GM19463 (cell line): ENCODE measurements around the gene RASSF3.

ENCODE experiments used
- ATAC-seq: cut with Tn5 transposase; IDR thresholded peaks from one replicate; pipeline ENCODE4 v1.9.1; 2021; ENCODE audit warnings: mild to moderate bottlenecking, moderate library complexity; ENCODE audit not compliant: unreplicated experiment

The RASSF3 gene

DNA sequence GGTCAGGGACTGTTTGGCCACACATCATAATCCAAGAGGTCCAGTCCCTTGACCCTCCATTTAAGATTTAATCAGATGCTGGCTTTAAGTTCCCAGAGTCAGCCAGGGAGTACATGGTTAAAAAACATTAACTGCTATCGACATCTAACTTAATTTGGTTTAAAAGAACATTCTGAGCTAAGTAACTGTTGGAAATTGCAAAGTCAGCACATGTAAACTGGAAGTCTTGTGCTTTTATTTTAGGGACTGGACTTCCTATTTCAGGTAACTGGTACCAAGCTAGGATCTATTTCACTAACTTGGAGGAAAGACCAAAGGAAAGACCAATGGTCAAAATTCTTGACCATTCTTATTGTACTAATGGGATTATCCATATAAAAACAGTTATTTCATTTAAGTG lies 108.4 kb downstream of the RASSF3 start:
- ATAC-seq: no peak

DNA sequence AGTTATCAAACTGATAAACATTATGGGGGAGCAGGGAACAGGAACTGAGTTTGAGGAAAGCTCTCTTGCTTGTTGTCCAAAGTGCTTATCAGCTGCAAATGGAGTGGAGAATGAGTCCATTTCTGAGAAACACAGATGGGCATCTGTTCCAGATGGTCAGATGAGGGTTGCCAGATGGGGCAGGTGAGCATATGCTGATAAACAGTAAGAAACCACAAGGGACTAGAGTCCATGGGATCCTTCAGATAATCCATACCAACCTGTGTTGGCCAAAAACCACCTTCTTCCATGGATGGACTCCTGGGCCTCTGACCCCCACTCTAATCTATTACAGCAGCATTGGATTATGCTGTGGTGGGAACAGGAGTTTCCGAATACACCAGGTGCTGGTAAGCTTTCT lies 110.6 kb downstream of the RASSF3 start:
- no peak for ATAC-seq

DNA sequence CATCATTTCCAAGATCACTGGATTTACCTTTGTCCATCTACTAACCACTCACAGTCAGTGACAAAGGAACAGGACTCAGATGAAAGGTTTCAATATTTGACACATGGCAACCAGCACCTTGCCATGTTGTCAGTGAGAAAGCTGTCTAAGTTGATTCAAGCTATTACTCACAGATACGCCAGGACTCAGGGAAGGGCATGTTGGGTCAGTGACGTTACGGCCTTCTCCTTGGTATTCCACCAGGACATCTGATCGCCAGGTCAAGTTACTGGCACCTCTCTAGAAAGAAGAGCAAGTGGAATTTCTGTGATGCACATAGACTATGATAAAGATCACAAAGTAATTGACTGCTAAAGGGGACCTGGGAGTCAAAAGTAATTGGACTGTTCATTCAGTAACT lies 112.5 kb downstream of the RASSF3 start:
- no peak for ATAC-seq

DNA sequence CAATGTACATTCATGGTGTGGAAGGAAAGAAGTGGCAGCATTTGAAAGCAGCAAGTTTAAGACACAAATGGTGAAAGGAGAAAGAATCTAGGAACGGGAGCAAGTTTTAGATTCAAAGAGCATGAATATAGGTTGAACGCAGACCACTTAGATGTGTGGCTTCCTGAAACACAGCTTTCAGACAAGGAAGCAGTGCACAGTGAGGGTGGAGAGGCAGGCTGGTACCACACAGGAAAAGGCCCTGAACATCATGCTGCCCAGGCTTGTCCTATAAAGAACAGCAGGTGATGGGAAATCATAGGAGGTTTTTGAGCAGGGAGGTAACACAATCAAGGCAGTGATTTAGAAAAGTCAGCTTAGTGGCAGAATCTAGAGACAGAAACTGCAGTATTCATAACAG lies 113.3 kb downstream of the RASSF3 start:
- ATAC-seq: no peak

DNA sequence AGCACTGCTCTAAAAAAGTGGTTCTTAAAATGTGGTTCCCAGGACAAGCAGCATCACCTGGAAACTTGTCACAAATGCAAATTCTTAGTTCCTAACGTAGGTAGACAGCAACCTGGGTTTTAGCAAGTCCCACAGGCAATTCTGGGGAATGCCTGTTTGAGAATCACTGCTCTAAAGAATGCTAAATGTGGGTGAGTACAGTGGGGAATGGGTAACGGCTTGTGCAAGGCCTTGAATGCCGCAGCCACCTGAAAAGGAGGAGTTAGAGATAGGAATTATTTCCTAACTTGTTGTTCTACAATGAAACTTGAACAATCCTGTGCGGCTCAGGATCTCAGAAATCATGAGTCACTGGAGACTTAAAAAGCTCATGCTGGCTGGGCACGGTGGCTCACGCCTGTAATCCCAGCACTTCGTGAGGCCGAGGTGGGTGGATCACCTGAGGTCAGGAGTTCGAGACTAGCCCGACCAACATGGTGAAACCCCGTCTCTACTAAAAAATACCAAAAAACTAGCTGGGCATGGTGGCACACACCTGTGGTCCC lies 114.0 kb downstream of the RASSF3 start:
- ATAC-seq: no peak

DNA sequence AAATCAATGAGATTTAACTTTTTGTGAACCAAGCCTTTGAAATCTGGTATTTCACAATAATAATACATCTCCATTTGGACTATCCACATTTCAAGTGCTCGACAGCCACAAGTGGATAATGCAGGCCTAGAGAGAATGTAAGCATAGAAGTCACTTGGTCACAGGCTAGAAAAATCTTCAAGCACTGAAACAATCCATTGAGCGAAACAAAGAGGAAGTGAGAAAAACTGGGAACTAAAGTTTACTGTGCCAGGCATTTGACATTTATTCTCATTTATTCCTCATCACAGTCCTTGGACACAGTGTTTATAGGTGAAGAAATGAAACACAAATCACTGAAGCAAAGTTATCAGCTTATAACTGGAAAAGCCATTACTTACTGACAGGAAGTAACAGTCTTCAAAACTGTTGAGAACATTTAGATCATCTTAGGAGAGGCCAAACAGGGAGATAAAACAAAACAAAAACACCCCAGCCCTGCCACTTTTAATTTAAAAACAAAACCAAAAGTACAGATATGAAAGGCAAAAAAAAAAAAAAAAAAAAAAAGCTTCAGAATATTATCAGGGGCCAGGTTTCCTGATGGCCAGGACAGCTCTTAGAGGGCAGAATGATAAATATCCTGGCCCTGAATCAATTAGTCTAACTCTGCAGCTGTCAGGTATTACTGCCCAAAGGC lies 119.8 kb downstream of the RASSF3 start:
- no peak for ATAC-seq

DNA sequence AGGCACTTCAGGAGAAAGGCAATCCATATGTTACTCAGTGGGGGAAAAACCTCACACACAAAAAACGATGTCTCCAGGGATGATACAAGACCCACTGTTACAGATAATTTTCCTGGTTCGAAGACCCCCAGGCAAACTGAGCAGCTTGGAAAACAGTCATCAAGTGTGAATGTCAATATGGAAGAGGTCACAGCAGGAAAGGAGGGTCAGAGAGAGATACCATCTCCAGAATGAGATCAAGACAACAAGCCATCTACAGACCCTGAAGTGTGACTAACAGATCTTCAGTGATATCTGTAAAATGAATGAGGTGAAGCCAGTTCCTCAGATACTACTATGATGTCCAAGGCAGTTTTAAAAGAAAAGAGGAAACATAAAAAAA lies 120.3 kb downstream of the RASSF3 start:
- no peak for ATAC-seq

DNA sequence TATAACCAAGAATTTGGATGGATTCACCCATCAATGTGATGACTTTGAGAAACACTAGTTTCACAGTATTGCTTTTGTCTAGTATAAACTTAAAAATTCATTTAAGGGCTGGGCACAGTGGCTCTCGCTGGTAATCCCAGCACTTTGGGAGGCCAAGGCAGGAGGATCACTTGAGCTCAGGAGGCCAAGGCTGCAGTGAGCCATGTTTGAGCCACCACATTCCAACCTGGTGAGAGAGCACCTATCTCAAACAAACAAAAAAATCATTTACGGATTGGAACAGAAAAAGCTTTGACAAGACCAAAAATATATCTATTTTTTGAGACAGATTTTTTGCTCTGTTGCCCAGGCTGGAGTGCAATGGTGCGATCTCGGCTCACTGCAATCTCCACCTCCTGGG lies 121.4 kb downstream of the RASSF3 start:
- ATAC-seq: no peak

DNA sequence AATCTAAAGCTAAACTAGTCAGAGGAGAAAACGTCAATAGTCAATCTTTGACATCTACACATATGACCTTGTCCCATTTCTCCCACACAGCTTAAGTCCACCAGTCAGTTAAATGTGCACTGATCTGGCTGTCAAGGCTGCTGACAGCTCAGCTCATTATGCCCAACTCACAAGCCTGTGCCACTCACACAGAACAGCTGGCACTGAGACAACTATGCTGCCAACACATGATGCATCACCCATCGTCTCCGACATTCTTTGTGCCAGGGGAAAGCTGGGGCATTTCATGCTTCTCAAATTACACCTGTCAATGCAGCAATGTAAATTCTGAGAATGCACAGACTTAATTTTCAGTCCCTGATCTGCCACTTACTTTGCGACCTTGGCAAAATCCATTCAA lies 123.6 kb downstream of the RASSF3 start:
- ATAC-seq: no peak

DNA sequence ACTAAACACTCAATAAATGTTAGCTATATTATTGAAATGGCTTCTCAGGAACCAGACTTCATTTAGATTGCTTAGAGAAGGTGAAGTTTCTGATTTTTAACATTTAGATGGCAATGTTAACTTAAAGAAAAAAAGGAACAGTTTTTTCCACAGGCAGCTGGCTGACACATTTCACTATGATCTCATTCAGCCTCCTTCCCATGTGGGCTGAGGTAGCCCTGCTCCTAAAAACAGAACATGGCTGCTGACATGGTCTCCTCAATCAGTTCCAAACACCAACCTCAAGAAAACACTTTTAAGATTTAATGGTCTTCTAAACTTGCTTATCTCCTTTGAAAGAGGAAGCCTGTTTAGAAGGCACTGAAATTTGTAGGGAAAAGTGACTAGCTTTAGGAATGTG lies 125.1 kb downstream of the RASSF3 start:
- no peak for ATAC-seq

DNA sequence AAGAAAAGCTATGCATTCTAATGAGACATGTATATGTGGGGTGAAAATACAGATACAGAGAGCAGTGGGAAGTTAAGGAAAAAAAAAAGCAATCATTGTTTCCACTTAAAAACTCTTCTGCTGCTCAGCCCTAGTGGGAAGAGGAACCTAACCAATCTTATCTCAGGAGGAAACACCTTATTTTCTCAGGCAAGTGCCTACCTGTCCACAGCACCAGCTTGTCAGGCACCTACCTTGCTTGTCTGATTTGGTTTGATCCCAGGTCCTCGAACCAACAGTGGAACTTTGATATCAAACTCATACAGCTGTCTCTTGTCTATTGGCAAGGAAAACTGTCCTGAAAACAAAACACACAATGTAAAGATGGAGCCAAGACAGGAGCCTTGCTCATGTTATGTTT lies 126.5 kb downstream of the RASSF3 start:
- ATAC-seq: no peak

DNA sequence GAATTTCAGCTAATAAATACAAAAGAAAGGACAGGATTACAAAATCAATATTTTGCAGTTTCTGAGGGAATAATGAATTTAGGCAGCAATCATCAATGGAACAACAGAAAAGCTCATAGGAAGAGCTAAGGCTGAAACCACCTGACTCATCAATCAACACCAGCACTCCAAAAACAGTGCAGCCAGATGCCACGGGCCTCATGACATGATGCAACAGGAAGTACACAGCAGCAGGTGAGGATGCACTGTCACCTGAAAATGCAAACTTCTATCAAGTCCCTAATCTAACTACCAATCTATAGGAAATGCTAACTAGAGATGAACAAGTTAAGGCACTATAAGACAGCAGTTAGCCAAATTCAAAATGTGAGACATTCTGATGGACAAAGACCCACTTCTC lies 127.2 kb downstream of the RASSF3 start:
- no peak for ATAC-seq

DNA sequence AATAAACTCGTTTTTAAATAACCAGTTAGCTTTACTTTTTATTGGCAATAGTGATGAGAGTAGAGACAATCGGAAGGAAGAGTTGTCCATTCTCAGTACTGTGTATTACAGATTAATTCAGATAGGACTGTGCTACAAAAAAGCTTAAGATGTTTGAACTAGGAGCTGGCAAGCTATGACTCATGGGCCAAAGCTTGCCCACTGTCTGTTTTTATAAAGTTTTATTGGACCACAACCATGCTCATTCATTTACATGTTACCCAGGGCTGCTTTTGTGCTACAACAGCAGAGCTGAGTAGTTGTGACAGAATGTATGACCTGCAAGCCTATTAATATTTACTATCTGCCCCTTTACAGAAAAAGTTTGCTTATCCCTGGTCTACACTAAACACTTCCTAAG lies 129.5 kb downstream of the RASSF3 start:
- ATAC-seq: no peak

DNA sequence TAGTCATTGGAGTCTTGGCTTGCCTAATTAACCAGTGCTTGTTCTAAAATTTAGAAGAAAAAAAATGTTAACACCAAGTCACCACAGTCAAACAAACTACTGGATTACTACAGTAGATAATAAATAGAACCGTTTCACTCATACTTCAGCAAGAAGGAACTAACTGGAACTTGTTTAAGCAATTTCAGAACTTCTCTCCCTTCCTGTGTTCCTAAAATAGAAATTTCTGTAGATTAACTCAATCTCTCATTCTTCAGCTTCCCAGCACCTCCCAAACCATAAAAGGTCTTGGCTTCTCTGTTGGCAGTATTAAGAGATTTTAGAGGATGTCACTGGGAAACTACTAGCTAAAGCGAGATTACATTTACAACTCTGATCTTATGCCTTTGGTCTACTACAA lies 130.4 kb downstream of the RASSF3 start:
- no peak for ATAC-seq

DNA sequence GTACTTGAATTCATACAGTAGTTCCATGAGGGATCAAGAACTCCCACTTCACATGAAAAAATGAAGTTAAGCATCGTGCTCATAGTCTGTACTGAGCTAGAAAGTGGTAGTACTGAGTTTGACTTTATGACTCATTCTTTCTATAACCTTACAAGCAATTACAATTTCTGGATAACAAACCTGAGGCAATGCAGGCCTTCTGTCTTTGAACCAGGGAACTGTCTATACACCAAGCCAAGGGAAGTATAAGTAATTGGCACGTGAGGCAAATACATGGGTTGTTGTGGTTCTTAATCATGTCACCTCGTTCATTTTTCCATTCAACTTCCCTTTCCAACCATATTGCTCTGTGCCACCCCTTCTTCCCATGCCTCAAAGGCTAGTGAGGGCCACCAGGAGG lies 132.1 kb downstream of the RASSF3 start:
- no peak for ATAC-seq

DNA sequence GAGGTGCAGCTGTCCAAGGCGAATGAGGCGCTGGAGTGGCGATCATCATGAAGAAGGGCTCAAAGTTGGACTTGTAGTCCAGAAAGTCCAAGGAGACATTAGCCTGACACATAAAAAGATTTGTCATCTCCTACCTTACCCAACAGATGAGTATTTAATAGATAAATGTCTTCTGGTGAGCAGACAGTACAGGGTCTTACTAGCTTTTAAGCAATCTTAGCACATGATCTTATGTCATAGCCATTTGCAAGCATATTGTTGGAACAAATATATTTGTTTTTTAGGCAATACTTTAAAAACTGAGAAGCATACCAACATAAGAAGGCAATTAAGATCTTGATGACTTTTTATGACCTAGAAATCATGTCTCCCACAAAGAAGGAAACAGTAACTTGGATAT lies 132.9 kb downstream of the RASSF3 start:
- ATAC-seq: no peak

DNA sequence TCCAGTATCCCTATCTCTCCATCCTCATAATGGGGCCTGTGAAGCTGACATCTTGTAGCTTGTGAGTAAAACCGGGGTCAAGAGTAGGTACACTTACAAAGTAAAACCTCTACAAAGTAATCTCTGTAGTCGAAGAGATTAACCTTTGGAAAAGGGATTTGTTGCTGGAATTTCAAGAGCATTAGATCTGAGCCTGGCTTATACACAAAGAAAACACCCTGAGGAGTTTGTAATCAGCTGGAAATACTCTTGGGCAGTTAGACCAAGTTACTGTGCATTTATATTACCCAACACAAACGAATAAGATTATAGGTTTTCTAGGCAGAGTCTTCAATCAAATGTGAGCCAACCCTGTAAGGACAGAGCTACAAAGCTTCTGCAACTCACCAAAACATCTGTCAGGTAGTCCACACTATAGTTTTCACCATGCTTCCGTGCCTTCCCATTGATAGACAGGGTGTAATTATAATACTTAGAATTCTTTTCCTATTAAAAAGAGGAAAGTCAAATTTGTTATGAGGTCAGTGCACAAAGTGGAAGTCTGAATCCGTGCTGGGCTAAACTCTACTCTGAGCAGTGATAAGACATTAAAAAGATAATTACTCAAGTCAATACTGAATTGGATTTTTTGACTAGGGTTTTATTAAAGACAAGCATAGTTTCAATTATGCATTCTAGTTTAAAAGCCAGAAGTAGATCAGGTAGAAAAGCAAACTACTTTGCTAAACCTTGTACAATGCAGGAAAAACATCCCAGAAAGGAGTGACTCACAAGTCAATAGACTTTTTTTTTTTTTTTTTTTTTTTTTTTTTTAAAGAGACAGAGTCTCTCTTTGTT lies 134.3 kb downstream of the RASSF3 start:
- no peak for ATAC-seq

DNA sequence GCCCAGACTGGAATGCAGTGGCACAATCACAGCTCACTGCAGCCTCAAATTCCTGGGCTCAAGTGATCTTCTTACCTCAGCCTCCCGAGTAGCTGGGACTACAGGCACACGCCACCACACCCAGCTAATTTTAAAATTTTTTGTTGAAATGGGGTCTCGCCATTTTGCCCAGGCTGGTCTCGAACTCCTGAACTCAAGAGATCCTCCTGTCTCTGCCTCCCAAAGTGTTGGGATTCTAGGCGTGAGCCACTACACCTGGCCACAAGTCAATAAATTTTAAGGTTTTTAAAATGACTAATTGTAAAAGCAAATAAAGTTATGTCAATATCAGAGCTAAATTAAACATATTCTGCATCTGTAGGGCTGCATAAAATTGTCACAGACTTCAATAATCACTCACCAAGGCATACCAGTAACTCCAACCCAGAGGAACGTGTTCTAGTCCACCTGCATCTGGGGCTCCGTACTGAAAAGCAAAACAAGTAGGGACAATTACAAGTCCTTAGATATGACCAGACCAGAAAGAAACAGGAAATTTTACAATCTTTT lies 135.0 kb downstream of the RASSF3 start:
- ATAC-seq: no peak

DNA sequence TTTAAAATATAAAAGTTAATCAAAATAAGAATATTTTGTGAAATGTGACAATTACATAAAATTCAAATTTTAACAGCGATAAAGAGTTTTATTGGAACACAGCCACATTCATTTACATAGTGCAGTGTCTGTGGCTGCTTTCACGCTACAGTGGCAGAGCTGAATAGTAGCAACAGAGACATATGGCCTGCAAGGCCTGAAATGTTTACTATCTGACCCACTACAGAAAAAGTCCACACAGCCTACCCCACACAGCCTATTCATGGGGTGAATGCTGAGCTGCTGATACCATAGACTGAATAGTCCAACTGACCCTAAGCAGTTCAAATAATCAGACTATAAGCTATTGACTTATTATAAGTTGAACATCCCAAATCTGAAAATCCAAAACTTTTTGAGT lies 135.7 kb downstream of the RASSF3 start:
- ATAC-seq: no peak

DNA sequence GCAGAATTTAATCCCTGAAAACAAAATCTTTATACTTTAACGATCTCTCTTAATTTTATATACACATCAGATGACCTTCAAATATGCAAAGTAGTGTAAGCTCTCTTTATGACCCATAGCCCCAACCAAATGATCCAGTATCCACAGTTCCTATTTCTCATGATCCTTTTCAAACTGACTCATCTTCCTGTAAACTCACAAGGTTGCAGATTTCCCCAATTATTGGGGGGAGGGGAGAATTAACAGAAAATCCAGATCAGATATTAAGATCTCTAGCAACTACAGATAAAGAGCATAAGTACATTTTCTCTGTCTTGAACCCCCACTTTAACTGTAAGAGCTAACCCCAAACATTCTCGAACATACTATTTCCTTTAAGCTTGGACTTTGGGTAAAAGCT lies 136.4 kb downstream of the RASSF3 start:
- ATAC-seq: no peak
